Caco-2 (cell line): ENCODE results near the gene INHBA. TPM values are rescaled to one million over a fixed set of nuclear protein-coding genes. Genes with fewer than 3 reads are reported as not detected.

Experiments used
- BruUV-seq: library from RNA; stranded (reverse); fragments of 400-500 nt; replicated peaks from 2 replicates; lab custom pipeline; 2021; lab: Mats Ljungman, UMichigan
- CTCF ChIA-PET: fragments of 300-600 bp; sonication (Branson Sonifier 250); formaldehyde crosslinking; loops from one replicate; lab custom pipeline; 2022; ENCODE audit warnings: antibody characterized with exemption; lab: Charles Lee
- POLR2A ChIA-PET: fragments of 300-600 bp; sonication (Branson Sonifier 250); formaldehyde crosslinking; loops from one replicate; lab custom pipeline; 2022; ENCODE audit warnings: antibody characterized with exemption; lab: Charles Lee
- DNase-seq, 2 experiments: peaks; one replicate each; pipeline versions ENCODE4 v3.0.0 to v3.0.0-alpha.2; 2020 to 2022
- H3K27me3 ChIP-seq: replicated peaks from 2 replicates; pipeline ENCODE4 v1.6.0; 2011; ENCODE audit warnings: low read length; ENCODE audit not compliant: control insufficient read depth, insufficient read depth
- H3K36me3 ChIP-seq: 2 replicates; pipeline ENCODE4 v1.5.1; 2011; ENCODE audit warnings: low read length; ENCODE audit not compliant: control insufficient read depth, insufficient read depth
- H3K4me1 ChIP-seq: fragments of 250-450 bp; sonication (Bioruptor Pico); 2 replicates; pipeline ENCODE4 v1.5.1; 2020; ENCODE audit warnings: mild to moderate bottlenecking
- H3K4me3 ChIP-seq: 2 replicates; pipeline ENCODE4 v1.5.1; 2011; ENCODE audit warnings: low read depth, mild to moderate bottlenecking, control low read depth, low read length
- H3K9me3 ChIP-seq: fragments of 250-450 bp; sonication (Bioruptor Pico); 2 replicates; pipeline ENCODE4 v1.5.1; 2020; ENCODE audit warnings: mild to moderate bottlenecking, moderate library complexity
- H3K27ac Mint-ChIP-seq: one replicate; pipeline ENCODE4 v1.8.0; 2022; ENCODE audit warnings: mixed read lengths; ENCODE audit not compliant: unreplicated experiment
- H3K27me3 Mint-ChIP-seq: one replicate; pipeline ENCODE4 v1.8.0; 2022; ENCODE audit warnings: mixed read lengths; ENCODE audit not compliant: insufficient read depth, unreplicated experiment
- H3K36me3 Mint-ChIP-seq: one replicate; pipeline ENCODE4 v1.8.0; 2022; ENCODE audit warnings: mild to moderate bottlenecking, mixed read lengths; ENCODE audit not compliant: insufficient read depth, unreplicated experiment
- H3K4me1 Mint-ChIP-seq: one replicate; pipeline ENCODE4 v1.8.0; 2022; ENCODE audit warnings: low read depth, mixed read lengths; ENCODE audit not compliant: unreplicated experiment
- H3K4me3 Mint-ChIP-seq: one replicate; pipeline ENCODE4 v1.8.0; 2022; ENCODE audit warnings: mild to moderate bottlenecking, moderate library complexity, mixed read lengths; ENCODE audit not compliant: unreplicated experiment
- H3K9me3 Mint-ChIP-seq: one replicate; pipeline ENCODE4 v1.8.0; 2022; ENCODE audit warnings: mixed read lengths; ENCODE audit not compliant: unreplicated experiment
- CTCF ChIP-seq, 2 experiments: fragments of 200-600 bp in 1 of 2; IDR thresholded peaks; 1 replicate in 1 of 2; 2 replicates in 1 of 2; pipeline versions ENCODE4 v1.5.1 to v1.8.0; 2011 to 2022; ENCODE audit warnings: antibody characterized with exemption in 1 of 2, control low read depth in 1 of 2, inconsistent platforms in 1 of 2, low read depth in 1 of 2, low read length in 1 of 2, mild to moderate bottlenecking in 1 of 2, moderate library complexity in 1 of 2; ENCODE audit not compliant: insufficient read depth in 1 of 2, severe bottlenecking in 1 of 2, unreplicated experiment in 1 of 2
- intact Hi-C: fragments of 100-400 bp; cut with micrococcal nuclease; formaldehyde crosslinking; loops from one replicate; pipeline ENCODE4 v1.10.0; 2022; ENCODE audit not compliant: unreplicated experiment
- total RNA-seq: library from RNA; stranded (reverse); gene quantifications from 2 replicates; pipeline ENCODE4 v1.2.3, GENCODE V29; 2022

INHBA gene
- total RNA-seq, 1 experiment from 2014 or later, result 0.52 TPM

DNA sequence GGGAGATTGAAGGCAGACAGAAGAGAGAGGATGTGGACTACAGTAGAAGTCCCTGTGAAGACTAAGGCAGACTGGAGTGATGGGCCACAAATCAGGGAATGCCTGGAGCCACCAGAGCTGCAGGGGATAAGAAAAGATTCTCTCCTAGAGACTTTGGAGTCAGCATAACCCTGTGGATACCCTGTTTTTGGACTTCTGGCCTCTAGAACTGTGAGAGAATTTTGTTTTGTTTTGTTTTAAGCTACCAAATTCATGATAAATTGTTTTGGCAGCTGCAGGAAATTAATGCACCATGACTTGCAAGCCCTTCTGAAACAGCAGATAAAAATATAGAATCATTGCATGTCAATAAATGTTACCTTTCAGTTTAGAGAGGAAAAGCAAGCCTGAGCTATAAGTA, 41.3 kb downstream of the INHBA start:
- Mint-ChIP-seq H3K9me3 (no peaks in the 10 kb centered on the region), H3K27me3 (peaks cover 5% of the 10 kb centered on the region), H3K4me1 (no peaks in the 10 kb centered on the region), H3K4me3 (no peak overlapping the region), H3K27ac (no peak overlapping the region), H3K36me3 (no peaks in the 10 kb centered on the region)
- no peaks in the 10 kb centered on the region for H3K4me1 ChIP-seq
- intact Hi-C loops, result no loop called here
- no peaks in the 10 kb centered on the region for H3K9me3 ChIP-seq
- ChIA-PET POLR2A (no interaction called here), CTCF (no interaction called here)
- no peak for DNase-seq
- BruUV-seq, result no TSS peak
- H3K4me3 ChIP-seq, result no peak overlapping the region
- TF ChIP-seq CTCF (IDR thresholded peaks at IDR 0.05; ENCODE audit: insufficient read depth in 1 of 2, low read depth in 1 of 2, low read length in 1 of 2, severe bottlenecking in 1 of 2, unreplicated experiment in 1 of 2), result no peak
- H3K27me3 ChIP-seq, result no peaks in the 10 kb centered on the region
- H3K36me3 ChIP-seq, result no peaks in the 10 kb centered on the region

GRCh38 chr7:41659539-41659938, 43.4 kb downstream of the INHBA start:
- H3K36me3 Mint-ChIP-seq, result no peaks in the 10 kb centered on the region
- no TSS peak for BruUV-seq
- no peaks in the 10 kb centered on the region for H3K4me1 Mint-ChIP-seq
- H3K27me3 Mint-ChIP-seq, result peaks cover 7% of the 10 kb centered on the region
- intact Hi-C loops, result no loop called here
- H3K27ac Mint-ChIP-seq, result no peak overlapping the region
- no peaks in the 10 kb centered on the region for H3K4me1 ChIP-seq
- CTCF ChIA-PET, result no interaction called here
- no peak for TF ChIP-seq CTCF (IDR thresholded peaks at IDR 0.05; ENCODE audit: insufficient read depth in 1 of 2, low read depth in 1 of 2, low read length in 1 of 2, severe bottlenecking in 1 of 2, unreplicated experiment in 1 of 2)
- H3K27me3 ChIP-seq, result no peaks in the 10 kb centered on the region
- POLR2A ChIA-PET, result no interaction called here
- H3K4me3 Mint-ChIP-seq, result no peak overlapping the region
- no peaks in the 10 kb centered on the region for H3K9me3 ChIP-seq
- H3K4me3 ChIP-seq, result no peak overlapping the region
- no peak for DNase-seq
- no peaks in the 10 kb centered on the region for H3K9me3 Mint-ChIP-seq
- no peaks in the 10 kb centered on the region for H3K36me3 ChIP-seq

DNA sequence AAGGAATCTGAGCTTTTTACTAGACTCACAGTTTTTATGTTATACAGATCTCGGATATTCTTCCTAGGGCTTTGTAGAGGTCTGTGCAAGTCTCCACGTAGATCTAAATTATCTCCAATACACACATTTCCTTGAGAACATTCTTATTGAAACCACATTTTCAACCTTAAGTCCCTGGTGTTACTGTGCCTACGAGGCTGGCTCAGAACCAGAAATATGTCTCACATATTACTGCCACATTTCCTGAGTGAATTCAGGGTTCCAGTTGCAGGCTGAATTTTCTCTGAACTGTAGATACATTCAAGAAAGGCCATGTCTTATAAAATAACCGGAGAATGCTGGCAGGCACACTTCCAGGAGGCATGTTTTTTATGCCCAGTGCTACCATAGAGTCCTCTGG, 46.5 kb downstream of the INHBA start:
- CTCF ChIA-PET, result no interaction called here
- POLR2A ChIA-PET, result no interaction called here
- no peak for DNase-seq
- no peaks in the 10 kb centered on the region for H3K9me3 ChIP-seq
- H3K27me3 Mint-ChIP-seq, result peaks cover 10% of the 10 kb centered on the region
- H3K36me3 Mint-ChIP-seq, result no peaks in the 10 kb centered on the region
- no peaks in the 10 kb centered on the region for H3K9me3 Mint-ChIP-seq
- intact Hi-C loops, result no loop called here
- TF ChIP-seq CTCF (IDR thresholded peaks at IDR 0.05; ENCODE audit: insufficient read depth in 1 of 2, low read depth in 1 of 2, low read length in 1 of 2, severe bottlenecking in 1 of 2, unreplicated experiment in 1 of 2), result no peak
- BruUV-seq, result no TSS peak
- H3K36me3 ChIP-seq, result no peaks in the 10 kb centered on the region
- H3K27me3 ChIP-seq, result no peaks in the 10 kb centered on the region
- no peak overlapping the region for H3K4me3 Mint-ChIP-seq
- H3K27ac Mint-ChIP-seq, result no peak overlapping the region
- H3K4me1 ChIP-seq, result no peaks in the 10 kb centered on the region
- H3K4me3 ChIP-seq, result no peak overlapping the region
- no peaks in the 10 kb centered on the region for H3K4me1 Mint-ChIP-seq
